ENCODE results near the gene SLC44A2. TPM values are rescaled to one million over a fixed set of nuclear protein-coding genes. Genes with fewer than 3 reads are reported as not detected.

Gene SLC44A2
- total RNA-seq, 2 donors from 2014 or later, result 106 to 240 TPM

DNA sequence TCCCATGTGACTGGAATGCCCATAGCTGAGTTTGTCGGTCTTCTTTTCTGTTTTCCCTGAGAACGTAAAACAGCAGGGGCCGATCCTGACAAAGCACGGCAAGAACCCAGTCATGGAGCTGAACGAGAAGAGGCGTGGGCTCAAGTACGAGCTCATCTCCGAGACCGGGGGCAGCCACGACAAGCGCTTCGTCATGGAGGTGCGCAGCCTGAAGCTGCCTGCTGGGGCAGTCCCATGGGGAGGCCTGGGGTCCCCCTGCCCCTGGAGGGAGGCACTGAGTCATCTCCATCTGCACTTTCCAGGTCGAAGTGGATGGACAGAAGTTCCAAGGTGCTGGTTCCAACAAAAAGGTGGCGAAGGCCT, 57.7 kb downstream of the SLC44A2 start:
- no peak overlapping the region for H3K9ac ChIP-seq (ENCODE audit: extremely low read depth, low read length, poor library complexity, severe bottlenecking)
- Mint-ChIP-seq H3K27me3 (ENCODE audit: insufficient read depth) (no peaks in the 10 kb centered on the region), H3K9me3 (no peaks in the 10 kb centered on the region), H3K36me3 (ENCODE audit: low read depth) (peaks cover 85% of the 10 kb centered on the region), H3K27ac (peak overlapping the region; percentile 48), H3K4me1 (no peaks in the 10 kb centered on the region), H3K4me3 (no peak overlapping the region)
- DNase-seq, result no peak
- TF ChIP-seq, protein P1, sequence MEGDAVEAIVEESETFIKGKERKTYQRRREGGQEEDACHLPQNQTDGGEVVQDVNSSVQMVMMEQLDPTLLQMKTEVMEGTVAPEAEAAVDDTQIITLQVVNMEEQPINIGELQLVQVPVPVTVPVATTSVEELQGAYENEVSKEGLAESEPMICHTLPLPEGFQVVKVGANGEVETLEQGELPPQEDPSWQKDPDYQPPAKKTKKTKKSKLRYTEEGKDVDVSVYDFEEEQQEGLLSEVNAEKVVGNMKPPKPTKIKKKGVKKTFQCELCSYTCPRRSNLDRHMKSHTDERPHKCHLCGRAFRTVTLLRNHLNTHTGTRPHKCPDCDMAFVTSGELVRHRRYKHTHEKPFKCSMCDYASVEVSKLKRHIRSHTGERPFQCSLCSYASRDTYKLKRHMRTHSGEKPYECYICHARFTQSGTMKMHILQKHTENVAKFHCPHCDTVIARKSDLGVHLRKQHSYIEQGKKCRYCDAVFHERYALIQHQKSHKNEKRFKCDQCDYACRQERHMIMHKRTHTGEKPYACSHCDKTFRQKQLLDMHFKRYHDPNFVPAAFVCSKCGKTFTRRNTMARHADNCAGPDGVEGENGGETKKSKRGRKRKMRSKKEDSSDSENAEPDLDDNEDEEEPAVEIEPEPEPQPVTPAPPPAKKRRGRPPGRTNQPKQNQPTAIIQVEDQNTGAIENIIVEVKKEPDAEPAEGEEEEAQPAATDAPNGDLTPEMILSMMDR (conservative IDR thresholded peaks at IDR 0.05), result no peak
- peaks cover 97% of the 10 kb centered on the region for H3K36me3 ChIP-seq (ENCODE audit: control insufficient read depth, insufficient read depth, low read length)
- WGBS, 2 experiments (ENCODE audit: insufficient coverage in 1 of 2, insufficient read length in 1 of 2), result 85 to 95% methylated on average over 14 to 15 of the region's 15 CpGs
- H3K9me3 ChIP-seq (ENCODE audit: control insufficient read depth, low read length), result no peaks in the 10 kb centered on the region
- H3K27me3 ChIP-seq (ENCODE audit: control insufficient read depth, insufficient read depth, low read length, poor library complexity, severe bottlenecking), result no peaks in the 10 kb centered on the region
- no peak overlapping the region for H3K4me3 ChIP-seq (ENCODE audit: low read length)
- no peak overlapping the region for H3K27ac ChIP-seq (ENCODE audit: low read depth, low read length)
- no peaks in the 10 kb centered on the region for H3K4me1 ChIP-seq (ENCODE audit: control insufficient read depth, insufficient read depth, low read length)

DNA sequence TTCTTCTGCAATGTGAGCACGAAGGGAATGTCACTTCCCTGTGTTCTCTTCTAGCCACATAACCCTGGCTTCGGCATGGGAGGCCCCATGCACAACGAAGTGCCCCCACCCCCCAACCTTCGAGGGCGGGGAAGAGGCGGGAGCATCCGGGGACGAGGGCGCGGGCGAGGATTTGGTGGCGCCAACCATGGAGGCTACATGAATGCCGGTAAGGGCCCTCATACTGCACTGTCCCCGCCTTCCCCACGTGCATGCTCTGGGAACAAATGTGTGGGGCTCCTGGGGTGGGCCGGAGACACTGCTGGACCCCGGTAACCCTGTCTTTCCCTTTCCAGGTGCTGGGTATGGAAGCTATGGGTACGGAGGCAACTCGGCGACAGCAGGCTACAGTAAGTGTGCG, 58.2 kb downstream of the SLC44A2 start:
- Mint-ChIP-seq H3K27ac (peak overlapping the region; percentile 48), H3K27me3 (ENCODE audit: insufficient read depth) (no peaks in the 10 kb centered on the region), H3K36me3 (ENCODE audit: low read depth) (peaks cover 84% of the 10 kb centered on the region), H3K4me1 (no peaks in the 10 kb centered on the region), H3K9me3 (no peaks in the 10 kb centered on the region), H3K4me3 (no peak overlapping the region)
- H3K36me3 ChIP-seq (ENCODE audit: control insufficient read depth, insufficient read depth, low read length), result peaks cover 96% of the 10 kb centered on the region
- no peaks in the 10 kb centered on the region for H3K27me3 ChIP-seq (ENCODE audit: control insufficient read depth, insufficient read depth, low read length, poor library complexity, severe bottlenecking)
- 91 to 95% methylated on average over 19 to 21 of the region's 21 CpGs for WGBS, 2 experiments (ENCODE audit: insufficient coverage in 1 of 2, insufficient read length in 1 of 2)
- H3K4me1 ChIP-seq (ENCODE audit: control insufficient read depth, insufficient read depth, low read length), result no peaks in the 10 kb centered on the region
- no peak overlapping the region for H3K4me3 ChIP-seq (ENCODE audit: low read length)
- no peak for DNase-seq
- TF ChIP-seq, protein P1 (conservative IDR thresholded peaks at IDR 0.05), result no peak
- no peak overlapping the region for H3K9ac ChIP-seq (ENCODE audit: extremely low read depth, low read length, poor library complexity, severe bottlenecking)
- H3K27ac ChIP-seq (ENCODE audit: low read depth, low read length), result no peak overlapping the region
- no peaks in the 10 kb centered on the region for H3K9me3 ChIP-seq (ENCODE audit: control insufficient read depth, low read length)

DNA sequence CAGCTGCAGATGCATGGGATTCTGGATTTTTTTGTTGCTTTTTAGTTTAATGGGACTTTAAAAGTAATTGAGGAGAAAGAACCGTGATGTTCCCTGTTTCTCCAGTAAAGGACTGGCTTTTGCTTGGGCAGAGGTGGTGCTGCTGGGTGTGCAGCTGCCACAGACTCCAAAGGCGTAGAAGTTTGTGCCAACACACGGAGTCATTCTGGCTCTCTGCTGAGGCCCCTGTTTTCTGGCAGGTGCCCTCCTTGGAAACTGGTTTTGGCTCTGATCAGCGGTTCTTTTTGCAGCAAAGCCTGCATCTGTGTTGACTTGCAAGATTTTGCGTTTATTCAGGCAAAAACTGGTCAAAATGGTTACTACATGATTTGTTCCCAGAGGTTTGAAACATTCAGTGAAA, 59.9 kb downstream of the SLC44A2 start:
- no peak for DNase-seq
- H3K27me3 Mint-ChIP-seq (ENCODE audit: insufficient read depth), result no peaks in the 10 kb centered on the region
- TF ChIP-seq, protein P1 (conservative IDR thresholded peaks at IDR 0.05), result no peak
- no peak overlapping the region for H3K4me3 Mint-ChIP-seq
- WGBS, 2 experiments (ENCODE audit: insufficient coverage in 1 of 2, insufficient read length in 1 of 2), result 96 to 98% methylated on average over 5 of the region's 5 CpGs
- Histone ChIP-seq H3K36me3 (ENCODE audit: control insufficient read depth, insufficient read depth, low read length) (peaks cover 96% of the 10 kb centered on the region), H3K27me3 (ENCODE audit: control insufficient read depth, insufficient read depth, low read length, poor library complexity, severe bottlenecking) (no peaks in the 10 kb centered on the region), H3K4me3 (ENCODE audit: low read length) (no peak overlapping the region), H3K9me3 (ENCODE audit: control insufficient read depth, low read length) (no peaks in the 10 kb centered on the region), H3K27ac (ENCODE audit: low read depth, low read length) (no peak overlapping the region), H3K9ac (ENCODE audit: extremely low read depth, low read length, poor library complexity, severe bottlenecking) (no peak overlapping the region), H3K4me1 (ENCODE audit: control insufficient read depth, insufficient read depth, low read length) (no peaks in the 10 kb centered on the region)
- H3K9me3 Mint-ChIP-seq, result no peaks in the 10 kb centered on the region
- no peak overlapping the region for H3K27ac Mint-ChIP-seq
- H3K4me1 Mint-ChIP-seq, result no peaks in the 10 kb centered on the region
- peaks cover 84% of the 10 kb centered on the region for H3K36me3 Mint-ChIP-seq (ENCODE audit: low read depth)
